IMR-90 (cell line): ENCODE results near the gene SSH2. TPM values are rescaled to one million over a fixed set of nuclear protein-coding genes. Genes with fewer than 3 reads are reported as not detected.

Experiments used
- ATAC-seq: fragments of 200-7000 bp; cut with Tn5 transposase; 2 replicates; pipeline ENCODE4 v1.9.1; 2020; ENCODE audit warnings: low read depth, mild to moderate bottlenecking, moderate library complexity
- BruUV-seq: library from RNA; stranded (reverse); fragments of 400-500 nt; replicated peaks from 2 replicates; lab custom pipeline; 2021; lab: Mats Ljungman, UMichigan
- CTCF ChIA-PET: fragments of 300-600 bp; formaldehyde crosslinking; extraction: SDS; loops from one replicate; lab custom pipeline; 2021; ENCODE audit warnings: antibody characterized with exemption; lab: Yijun Ruan, JAX
- POLR2A ChIA-PET: fragments of 300-600 bp; sonication (Branson Sonifier 250); formaldehyde crosslinking; loops from one replicate; lab custom pipeline; 2022; ENCODE audit warnings: antibody characterized with exemption; ENCODE audit not compliant: unreplicated experiment; lab: Charles Lee
- DNase-seq: peaks from one replicate; pipeline ENCODE4 v3.0.0; 2013
- H2AFZ ChIP-seq: replicated peaks from 2 replicates; pipeline ENCODE3; 2013; ENCODE audit warnings: low read length, mild to moderate bottlenecking; ENCODE audit not compliant: poor library complexity
- H2AK5ac ChIP-seq: 2 replicates; pipeline ENCODE4 v1.6.1; 2013; ENCODE audit warnings: low read depth, low read length, inconsistent platforms
- H2AK9ac ChIP-seq: replicated peaks from 2 replicates; pipeline ENCODE3; 2013; ENCODE audit warnings: mild to moderate bottlenecking, low read depth, low read length, moderate library complexity; ENCODE audit not compliant: poor library complexity
- H2BK120ac ChIP-seq: 2 replicates; pipeline ENCODE4 v1.6.1; 2013; ENCODE audit warnings: low read depth, low read length, inconsistent platforms
- H2BK15ac ChIP-seq: 3 replicates; pipeline ENCODE4 v1.6.1; 2013; ENCODE audit warnings: low read depth, low read length, inconsistent platforms
- H2BK20ac ChIP-seq: 2 replicates; pipeline ENCODE4 v1.6.1; 2013; ENCODE audit warnings: low read depth, mild to moderate bottlenecking, inconsistent platforms, low read length, moderate library complexity
- H2BK5ac ChIP-seq: 2 replicates; pipeline ENCODE4 v1.6.1; 2013; ENCODE audit warnings: mild to moderate bottlenecking, low read depth, low read length, inconsistent platforms; ENCODE audit not compliant: poor library complexity, severe bottlenecking
- H3K14ac ChIP-seq: replicated peaks from 2 replicates; pipeline ENCODE4 v1.6.1; 2013; ENCODE audit warnings: low read depth, low read length, inconsistent platforms
- H3K18ac ChIP-seq: 2 replicates; pipeline ENCODE4 v1.6.1; 2013; ENCODE audit warnings: low read depth, low read length, control low read depth
- H3K23ac ChIP-seq: 2 replicates; pipeline ENCODE4 v1.6.1; 2013; ENCODE audit warnings: low read depth, low read length, inconsistent platforms
- H3K27ac ChIP-seq: 2 replicates; pipeline ENCODE4 v1.5.1; 2013; ENCODE audit warnings: mild to moderate bottlenecking, control low read depth, low read length; ENCODE audit not compliant: insufficient read depth
- H3K27me3 ChIP-seq: 2 replicates; pipeline ENCODE4 v1.6.1; 2013; ENCODE audit warnings: low read length; ENCODE audit not compliant: control insufficient read depth, insufficient read depth
- H3K36me3 ChIP-seq: 2 replicates; pipeline ENCODE4 v1.6.1; 2013; ENCODE audit warnings: low read length, mixed read lengths; ENCODE audit not compliant: control insufficient read depth, insufficient read depth
- H3K4ac ChIP-seq: 2 replicates; pipeline ENCODE4 v1.6.1; 2013; ENCODE audit warnings: low read depth, low read length, inconsistent platforms
- H3K4me1 ChIP-seq: 2 replicates; pipeline ENCODE4 v1.6.1; 2013; ENCODE audit warnings: low read length, mixed read lengths; ENCODE audit not compliant: control insufficient read depth, insufficient read depth
- H3K4me2 ChIP-seq: 2 replicates; pipeline ENCODE4 v1.6.1; 2013; ENCODE audit warnings: low read depth, mild to moderate bottlenecking, control low read depth, low read length, moderate library complexity
- H3K4me3 ChIP-seq: 2 replicates; pipeline ENCODE4 v1.5.1; 2013; ENCODE audit warnings: low read depth, mild to moderate bottlenecking, control low read depth, low read length, moderate library complexity; ENCODE audit not compliant: insufficient read depth
- H3K56ac ChIP-seq: 2 replicates; pipeline ENCODE4 v1.6.1; 2013; ENCODE audit warnings: low read length, inconsistent platforms; ENCODE audit not compliant: insufficient read depth; ENCODE audit errors: extremely low read depth
- H3K79me1 ChIP-seq, 2 experiments: 2 replicates each; pipeline ENCODE4 v1.6.1; 2013; ENCODE audit warnings: low read length in 2 of 2, inconsistent platforms in 1 of 2, low read depth in 1 of 2
- H3K9ac ChIP-seq: 2 replicates; pipeline ENCODE4 v1.6.1; 2013; ENCODE audit warnings: low read depth, low read length, control low read depth
- H3K9me1 ChIP-seq: 2 replicates; pipeline ENCODE4 v1.6.1; 2013; ENCODE audit warnings: low read length, inconsistent platforms; ENCODE audit not compliant: insufficient read depth
- H3K9me3 ChIP-seq: 2 replicates; pipeline ENCODE4 v1.6.1; 2013; ENCODE audit warnings: low read length; ENCODE audit not compliant: control insufficient read depth, insufficient read depth
- H4K20me1 ChIP-seq: 2 replicates; pipeline ENCODE4 v1.6.1; 2013; ENCODE audit warnings: low read length, inconsistent platforms; ENCODE audit not compliant: insufficient read depth
- H4K5ac ChIP-seq: 2 replicates; pipeline ENCODE4 v1.6.1; 2013; ENCODE audit warnings: mild to moderate bottlenecking, low read depth, low read length, control low read depth
- H4K8ac ChIP-seq, 2 experiments: 2 replicates each; pipeline ENCODE4 v1.6.1; 2013; ENCODE audit warnings: low read depth in 2 of 2, low read length in 2 of 2, control low read depth in 1 of 2, inconsistent platforms in 1 of 2
- H4K91ac ChIP-seq: 2 replicates; pipeline ENCODE4 v1.6.1; 2013; ENCODE audit warnings: low read depth, low read length, inconsistent platforms; ENCODE audit not compliant: insufficient read depth
- FOS ChIP-seq: fragments of 150-350 bp; IDR thresholded peaks from 2 replicates; pipeline ENCODE4 v1.6.1; 2016; ENCODE audit warnings: low read depth, low read length
- MAFK ChIP-seq: IDR thresholded peaks from 2 replicates; pipeline ENCODE4 v1.6.1; 2012; ENCODE audit warnings: low read depth, low read length, improper control_type of control experiment
- MAZ ChIP-seq: IDR thresholded peaks from 2 replicates; pipeline ENCODE4 v1.6.1; 2012; ENCODE audit warnings: low read depth, mild to moderate bottlenecking, low read length, improper control_type of control experiment, moderate library complexity, borderline replicate concordance
- MXI1 ChIP-seq: IDR thresholded peaks from 2 replicates; pipeline ENCODE4 v1.6.1; 2012; ENCODE audit warnings: low read depth, mild to moderate bottlenecking, low read length, moderate library complexity, borderline replicate concordance
- WGBS, 2 experiments: methylation state at CpG; one replicate each; pipeline versions ENCODE4 v1.1.5 to v1.1.7; 2013; ENCODE audit warnings: missing lambda C conversion rate in 2 of 2; ENCODE audit not compliant: insufficient read length in 1 of 2; ENCODE audit errors: extremely low coverage in 2 of 2; 5-methylcytosine and 5-hydroxymethylcytosine counted together
- dilution Hi-C: fragments of 300-500 bp; cut with HindIII; formaldehyde crosslinking; loops from one replicate; pipeline ENCODE4 v1.14.3; 2018; ENCODE audit warnings: low sequenced_read_pairs; ENCODE audit not compliant: unreplicated experiment
- in situ Hi-C: fragments of 300-500 bp; cut with MboI; formaldehyde crosslinking; loops from 3 replicates; pipeline ENCODE4 v1.14.3; 2019; ENCODE audit warnings: low sequenced_read_pairs, inconsistent platforms, mixed read lengths
- intact Hi-C: fragments of 100-400 bp; cut with micrococcal nuclease; formaldehyde crosslinking; loops from 2 replicates; pipeline ENCODE4 v1.10.0; 2022
- polyA plus RNA-seq, 3 experiments: library from polyadenylated mRNA; depleted of rRNA; stranded (reverse); fragments of >200 nt; gene quantifications; 2 replicates each; pipeline ENCODE4 v1.2.3, GENCODE V29; 2012; ENCODE audit warnings: low replicate concordance in 1 of 3
- total RNA-seq: library from RNA; depleted of rRNA; stranded (reverse); fragments of >200 nt; gene quantifications from 2 replicates; pipeline ENCODE4 v1.2.3, GENCODE V29; 2012

The SSH2 gene
- total and polyA plus RNA-seq, 2 of the 4 experiments (the other 2 are of a cell fraction), result 9.3 TPM

- H2AFZ ChIP-seq, result no peak overlapping the region
- no peak overlapping the region for H3K18ac ChIP-seq
- ChIA-PET CTCF (no interaction called here), POLR2A (no interaction called here)
- no peak overlapping the region for H3K4ac ChIP-seq
- H3K9me3 ChIP-seq, result no peaks in the 10 kb centered on the region
- H3K36me3 ChIP-seq, result no peaks in the 10 kb centered on the region
- H2BK20ac ChIP-seq, result no peak overlapping the region
- H3K56ac ChIP-seq, result no peak overlapping the region
- WGBS, 2 experiments, result no CpG with 5 or more reads among the region's 1 CpG
- H4K20me1 ChIP-seq, result peaks cover 6% of the 10 kb centered on the region; the same call in 1 of the 2 replicates
- in situ Hi-C loops (no loop called here), intact Hi-C loops (no loop called here), dilution Hi-C loops (no loop called here)
- H3K23ac ChIP-seq, result no peak overlapping the region
- H4K91ac ChIP-seq, result no peak overlapping the region
- H4K8ac ChIP-seq, result no peak overlapping the region
- no peak overlapping the region for H3K27ac ChIP-seq
- TF ChIP-seq MAZ, result no peak
- no peak for TF ChIP-seq MXI1
- no peak for TF ChIP-seq FOS
- TF ChIP-seq MAFK, result no peak
- no peak overlapping the region for H3K14ac ChIP-seq
- no peak for DNase-seq
- H3K79me1 ChIP-seq, result peaks cover 3 to 14% of the 10 kb centered on the region in 2 experiments; a peak in 3 of 4 replicates
- H2BK5ac ChIP-seq, result no peak overlapping the region
- no peak overlapping the region for H3K9ac ChIP-seq
- H3K27me3 ChIP-seq, result no peaks in the 10 kb centered on the region
- no peak overlapping the region for H4K5ac ChIP-seq
- no peak overlapping the region for H2BK120ac ChIP-seq
- H2BK15ac ChIP-seq, result no peak overlapping the region
- no TSS peak for BruUV-seq
- H2AK9ac ChIP-seq, result no peak overlapping the region
- H3K4me2 ChIP-seq, result no peak overlapping the region
- no peaks in the 10 kb centered on the region for H3K9me1 ChIP-seq
- no peak for ATAC-seq
- H3K4me3 ChIP-seq, result no peak overlapping the region
- no peak overlapping the region for H2AK5ac ChIP-seq
- peaks cover 2% of the 10 kb centered on the region for H3K4me1 ChIP-seq
These were observed 181.6 kb downstream of the SSH2 start for GRCh38 chr17:29748400-29748799.
